Astrocyte of the spinal cord (primary cell): Measurements from ENCODE around the gene PTPRN2.

Experiments
- DNase-seq: peaks from one replicate; pipeline ENCODE4 v3.0.0; 2011; ENCODE audit warnings: low read depth, low spot score
- H3K4me3 ChIP-seq: 2 replicates; pipeline ENCODE4 v1.5.1; 2011; ENCODE audit warnings: low read depth, mild to moderate bottlenecking, low read length, moderate library complexity
- CTCF ChIP-seq: IDR thresholded peaks from 2 replicates; pipeline ENCODE4 v1.5.1; 2012; ENCODE audit warnings: low read depth, mild to moderate bottlenecking, low read length, inconsistent platforms
- in situ Hi-C: cut with HindIII; loops from 2 replicates; pipeline ENCODE4 v1.10.0; 2017; ENCODE audit warnings: low sequenced_read_pairs

PTPRN2 gene

GRCh38 chr7:157853789-157854065 lies 733.9 kb downstream of the PTPRN2 start:
- H3K4me3 ChIP-seq = no peak overlapping the region

GRCh38 chr7:157853076-157853788 lies 734.4 kb downstream of the PTPRN2 start:
- in situ Hi-C loops = no loop called here
- DNase-seq = no peak
- TF ChIP-seq CTCF = no peak
- no peak overlapping the region for H3K4me3 ChIP-seq

More at GRCh38 chr7:157853789-157854065, 733.9 kb downstream of the PTPRN2 start:
- TF ChIP-seq CTCF = no peak
- in situ Hi-C loops = no loop called here
- no peak for DNase-seq

GRCh38 chr7:157851501-157852067 lies 736.0 kb downstream of the PTPRN2 start:
- in situ Hi-C loops = no loop called here
- DNase-seq = no peak
- H3K4me3 ChIP-seq = no peak overlapping the region
- no peak for TF ChIP-seq CTCF

- no peak for DNase-seq
- H3K4me3 ChIP-seq = no peak overlapping the region
- in situ Hi-C loops = no loop called here
- TF ChIP-seq CTCF = no peak
Measured at GRCh38 chr7:157850481-157851444, 736.9 kb downstream of the PTPRN2 start.

GRCh38 chr7:157849726-157850125 lies 737.9 kb downstream of the PTPRN2 start:
- H3K4me3 ChIP-seq = no peak overlapping the region
- in situ Hi-C loops = no loop called here
- TF ChIP-seq CTCF = no peak
- no peak for DNase-seq

- no peak for TF ChIP-seq CTCF
- no peak for DNase-seq
- no peak overlapping the region for H3K4me3 ChIP-seq
- in situ Hi-C loops = no loop called here
Measured at GRCh38 chr7:157849341-157849596, 738.4 kb downstream of the PTPRN2 start.
